Neural progenitor cell (in vitro differentiated cells): ENCODE measurements around the gene C17orf113. TPM values are rescaled to one million over a fixed set of nuclear protein-coding genes. Genes with fewer than 3 reads are reported as not detected.

Source experiments
- DNase-seq: peaks from one replicate; pipeline ENCODE4 v3.0.0-alpha.2; 2016; ENCODE audit warnings: low spot score
- H2AFZ ChIP-seq: fragments of 200-600 bp; sonication (generic); replicated peaks from 2 replicates; pipeline ENCODE4 v1.6.1; 2016; ENCODE audit warnings: antibody characterized with exemption
- H3F3A ChIP-seq: fragments of 200-600 bp; sonication (generic); 2 replicates; pipeline ENCODE4 v1.6.1; 2016; ENCODE audit warnings: antibody characterized with exemption, low read depth
- H3K27ac ChIP-seq: fragments of 200-600 bp; sonication (generic); 2 replicates; pipeline ENCODE4 v1.5.1; 2016; ENCODE audit warnings: mild to moderate bottlenecking
- H3K27me3 ChIP-seq: fragments of 200-600 bp; sonication (generic); 2 replicates; pipeline ENCODE4 v1.6.1; 2016; ENCODE audit warnings: mild to moderate bottlenecking, moderate library complexity
- H3K36me3 ChIP-seq: fragments of 200-600 bp; sonication (generic); 2 replicates; pipeline ENCODE4 v1.5.1; 2016
- H3K4me1 ChIP-seq: fragments of 200-600 bp; sonication (generic); 2 replicates; pipeline ENCODE4 v1.6.1; 2016; ENCODE audit warnings: mixed run types
- H3K4me2 ChIP-seq: fragments of 200-600 bp; sonication (generic); 2 replicates; pipeline ENCODE4 v1.6.1; 2016
- H3K4me3 ChIP-seq: fragments of 200-600 bp; sonication (generic); 2 replicates; pipeline ENCODE4 v1.5.1; 2016
- H3K79me2 ChIP-seq: fragments of 200-600 bp; sonication (generic); 2 replicates; pipeline ENCODE4 v1.6.1; 2016; ENCODE audit warnings: low read depth
- H3K9ac ChIP-seq: fragments of 200-600 bp; sonication (generic); 2 replicates; pipeline ENCODE4 v1.6.1; 2016
- H3K9me3 ChIP-seq: fragments of 200-600 bp; sonication (generic); 2 replicates; pipeline ENCODE4 v1.5.1; 2016; ENCODE audit warnings: low read depth
- H4K20me1 ChIP-seq: fragments of 200-600 bp; sonication (generic); 2 replicates; pipeline ENCODE4 v1.6.1; 2016; ENCODE audit warnings: low read depth
- H3K27ac Mint-ChIP-seq: 3 replicates; pipeline ENCODE4 v1.8.0; 2021; ENCODE audit warnings: mixed read lengths
- H3K27me3 Mint-ChIP-seq: 2 replicates; pipeline ENCODE4 v1.8.0; 2022; ENCODE audit warnings: low read depth, mild to moderate bottlenecking, inconsistent platforms, moderate library complexity, mixed read lengths; ENCODE audit not compliant: insufficient read depth
- H3K36me3 Mint-ChIP-seq: 3 replicates; pipeline ENCODE4 v1.8.0; 2021; ENCODE audit warnings: mixed read lengths
- H3K4me1 Mint-ChIP-seq: 3 replicates; pipeline ENCODE4 v1.8.0; 2021; ENCODE audit warnings: mixed read lengths
- H3K4me3 Mint-ChIP-seq: 3 replicates; pipeline ENCODE4 v1.8.0; 2021; ENCODE audit warnings: mild to moderate bottlenecking, moderate library complexity, mixed read lengths
- H3K9me3 Mint-ChIP-seq: 3 replicates; pipeline ENCODE4 v1.8.0; 2020; ENCODE audit warnings: mixed read lengths
- EZH2 ChIP-seq: fragments of 200-600 bp; sonication (generic); IDR thresholded peaks from 2 replicates; pipeline ENCODE4 v1.6.1; 2017; ENCODE audit warnings: antibody characterized with exemption, mild to moderate bottlenecking, moderate library complexity
- EZH2phosphoT487 ChIP-seq: fragments of 200-600 bp; sonication (generic); IDR thresholded peaks from 2 replicates; pipeline ENCODE4 v1.6.1; 2017; ENCODE audit warnings: antibody characterized with exemption
- total RNA-seq: library from RNA; depleted of rRNA; stranded (reverse); fragments of >200 nt; gene quantifications from 2 replicates; pipeline ENCODE4 v1.2.3, GENCODE V29; 2015; ENCODE audit warnings: low replicate concordance
- TF ChIP-seq, protein P1 (sequence below): fragments of 200-600 bp; sonication (generic); IDR thresholded peaks from 2 replicates; pipeline ENCODE4 v1.5.1; 2017; ENCODE audit warnings: antibody characterized with exemption, mild to moderate bottlenecking

The C17orf113 gene
- total RNA-seq, 1 donor from 2014 or later: 2.2 TPM

DNA sequence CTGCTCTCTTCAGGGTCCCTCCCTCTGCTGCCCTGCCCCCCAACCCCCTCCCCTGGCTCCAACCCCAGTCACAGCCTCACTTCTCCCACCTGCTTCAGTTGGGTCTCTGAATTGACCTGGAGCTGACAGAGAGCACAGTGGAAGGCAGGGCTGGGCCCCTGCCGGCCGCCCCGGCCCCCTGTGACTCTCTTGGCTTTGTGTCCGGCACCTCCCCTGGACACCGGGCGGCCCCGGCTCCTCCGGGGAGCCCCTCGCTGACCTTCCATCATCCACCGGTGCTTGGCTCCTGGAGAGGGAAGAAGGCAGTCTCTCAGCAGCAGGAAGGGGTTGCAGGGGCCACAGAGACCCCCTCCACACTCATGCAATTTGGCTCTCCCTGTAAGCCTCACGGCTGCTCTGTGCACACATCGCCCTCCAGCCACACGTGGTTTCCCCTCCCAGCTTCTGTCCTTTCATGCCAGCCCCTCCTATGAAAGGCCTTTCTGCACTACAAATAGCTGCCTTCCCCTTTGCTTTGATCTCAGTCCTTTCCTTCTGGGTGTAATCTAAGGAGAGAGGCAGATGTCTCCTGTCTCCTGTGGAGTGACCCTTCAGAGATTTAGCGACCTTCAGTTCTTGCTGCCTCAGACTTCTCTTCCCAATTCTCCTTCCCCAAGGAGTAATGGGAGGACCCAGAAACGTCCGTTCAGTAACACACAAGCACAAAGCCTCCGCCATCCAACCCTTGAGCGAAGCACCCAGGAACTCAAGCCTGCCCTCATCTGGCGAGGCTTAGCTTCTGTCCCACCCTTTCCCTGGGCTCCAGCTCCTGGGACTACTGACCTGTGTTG, 22.2 kb downstream of the C17orf113 start:
- H3K4me2 ChIP-seq: peak overlapping the region; percentile 71
- peak overlapping the region; percentile 19 for H3K4me3 ChIP-seq
- peak overlapping the region; percentile 99 for H3K27ac Mint-ChIP-seq
- H3K27me3 Mint-ChIP-seq: peaks cover 11% of the 10 kb centered on the region
- peaks cover 27% of the 10 kb centered on the region for H3K4me1 ChIP-seq
- no peaks in the 10 kb centered on the region for H3K36me3 Mint-ChIP-seq
- H3K9me3 ChIP-seq: no peaks in the 10 kb centered on the region
- peak overlapping the region; percentile 28 for H3K27ac ChIP-seq
- peaks cover 49% of the 10 kb centered on the region for H3F3A ChIP-seq
- peak overlapping the region; percentile 72 for H3K4me3 Mint-ChIP-seq
- no peaks in the 10 kb centered on the region for H4K20me1 ChIP-seq
- H3K36me3 ChIP-seq: no peaks in the 10 kb centered on the region
- peaks cover 57% of the 10 kb centered on the region for H3K4me1 Mint-ChIP-seq
- H3K27me3 ChIP-seq: no peaks in the 10 kb centered on the region
- no peaks in the 10 kb centered on the region for H3K9me3 Mint-ChIP-seq
- no peaks in the 10 kb centered on the region for H3K79me2 ChIP-seq
- peak; percentile 71 for DNase-seq
- H3K9ac ChIP-seq: no peak overlapping the region
- TF ChIP-seq EZH2: no peak
- TF ChIP-seq EZH2phosphoT487: no peak
- TF ChIP-seq, protein P1, sequence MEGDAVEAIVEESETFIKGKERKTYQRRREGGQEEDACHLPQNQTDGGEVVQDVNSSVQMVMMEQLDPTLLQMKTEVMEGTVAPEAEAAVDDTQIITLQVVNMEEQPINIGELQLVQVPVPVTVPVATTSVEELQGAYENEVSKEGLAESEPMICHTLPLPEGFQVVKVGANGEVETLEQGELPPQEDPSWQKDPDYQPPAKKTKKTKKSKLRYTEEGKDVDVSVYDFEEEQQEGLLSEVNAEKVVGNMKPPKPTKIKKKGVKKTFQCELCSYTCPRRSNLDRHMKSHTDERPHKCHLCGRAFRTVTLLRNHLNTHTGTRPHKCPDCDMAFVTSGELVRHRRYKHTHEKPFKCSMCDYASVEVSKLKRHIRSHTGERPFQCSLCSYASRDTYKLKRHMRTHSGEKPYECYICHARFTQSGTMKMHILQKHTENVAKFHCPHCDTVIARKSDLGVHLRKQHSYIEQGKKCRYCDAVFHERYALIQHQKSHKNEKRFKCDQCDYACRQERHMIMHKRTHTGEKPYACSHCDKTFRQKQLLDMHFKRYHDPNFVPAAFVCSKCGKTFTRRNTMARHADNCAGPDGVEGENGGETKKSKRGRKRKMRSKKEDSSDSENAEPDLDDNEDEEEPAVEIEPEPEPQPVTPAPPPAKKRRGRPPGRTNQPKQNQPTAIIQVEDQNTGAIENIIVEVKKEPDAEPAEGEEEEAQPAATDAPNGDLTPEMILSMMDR: peak; percentile 47
- peak overlapping the region; percentile 40 for H2AFZ ChIP-seq

DNA sequence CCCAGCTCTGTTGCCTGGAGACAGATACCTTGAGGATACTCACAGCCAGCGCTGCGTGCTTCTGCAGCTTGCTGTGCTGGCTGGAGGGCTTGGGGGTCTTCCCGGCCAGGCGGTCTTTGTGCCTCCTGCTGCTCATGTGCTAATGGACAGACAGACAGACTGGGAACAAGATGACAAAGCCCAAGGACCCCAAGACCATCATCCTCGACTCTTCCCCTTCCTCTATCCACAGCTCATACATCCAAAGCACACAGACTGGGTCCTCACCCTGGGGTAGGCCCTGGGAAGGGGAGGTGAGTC, 22.9 kb downstream of the C17orf113 start:
- Mint-ChIP-seq H3K4me3 (peak overlapping the region; percentile 70), H3K9me3 (no peaks in the 10 kb centered on the region), H3K4me1 (peaks cover 57% of the 10 kb centered on the region), H3K27me3 (peaks cover 11% of the 10 kb centered on the region), H3K27ac (no peak overlapping the region), H3K36me3 (no peaks in the 10 kb centered on the region)
- H3K9ac ChIP-seq: no peak overlapping the region
- H3K79me2 ChIP-seq: no peaks in the 10 kb centered on the region
- no peak overlapping the region for H2AFZ ChIP-seq
- H3K27me3 ChIP-seq: no peaks in the 10 kb centered on the region
- no peaks in the 10 kb centered on the region for H4K20me1 ChIP-seq
- peaks cover 27% of the 10 kb centered on the region for H3K4me1 ChIP-seq
- H3K4me2 ChIP-seq: peak overlapping the region; percentile 71
- no peak for TF ChIP-seq EZH2phosphoT487
- no peak for TF ChIP-seq EZH2
- peak overlapping the region; percentile 19 for H3K4me3 ChIP-seq
- no peaks in the 10 kb centered on the region for H3K36me3 ChIP-seq
- no peaks in the 10 kb centered on the region for H3K9me3 ChIP-seq
- peaks cover 55% of the 10 kb centered on the region for H3F3A ChIP-seq
- peak overlapping the region; percentile 28 for H3K27ac ChIP-seq
- DNase-seq: no peak

DNA sequence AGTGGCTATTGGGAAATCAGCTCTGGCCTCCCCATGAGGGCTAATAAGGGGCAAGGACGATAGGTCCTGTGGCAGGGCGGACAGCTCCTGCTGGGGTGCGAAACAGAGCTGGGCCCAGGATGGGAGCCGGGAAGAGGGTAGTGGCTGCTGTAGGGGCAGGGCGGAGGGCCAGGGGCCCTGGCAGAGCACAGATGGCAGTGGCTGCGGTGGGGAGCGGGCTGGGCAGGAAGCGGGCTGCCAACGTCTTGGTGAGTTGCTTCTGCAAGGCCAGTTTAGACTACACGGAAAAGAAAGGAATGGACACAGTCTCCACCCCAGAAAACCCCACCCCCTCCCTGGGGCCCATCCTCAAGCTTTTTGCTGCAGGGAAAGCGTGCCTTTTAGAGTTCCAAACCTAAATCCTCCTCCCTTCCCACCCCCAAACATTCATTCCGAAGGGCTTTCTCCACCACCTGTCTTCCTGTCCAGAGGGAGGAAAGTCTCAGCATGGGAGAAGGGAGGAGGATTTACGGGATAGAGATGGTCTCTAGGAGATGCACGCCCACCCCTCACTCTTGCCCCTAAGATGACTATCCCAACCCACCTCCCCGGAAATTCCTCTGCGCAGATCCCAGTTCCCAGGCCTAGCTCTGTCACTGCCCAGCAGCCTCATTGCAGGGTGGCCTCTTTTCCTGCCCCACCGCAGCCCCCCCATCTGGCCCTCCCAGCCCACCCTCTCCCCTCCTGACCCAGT, 23.4 kb downstream of the C17orf113 start:
- Histone ChIP-seq H3K4me3 (peak overlapping the region; percentile 13), H3K79me2 (no peaks in the 10 kb centered on the region), H3K36me3 (no peaks in the 10 kb centered on the region), H3K9me3 (no peaks in the 10 kb centered on the region), H3K27ac (peak overlapping the region; percentile 28), H3K27me3 (no peaks in the 10 kb centered on the region), H3K9ac (no peak overlapping the region), H4K20me1 (no peaks in the 10 kb centered on the region), H3K4me2 (peak overlapping the region; percentile 71), H3K4me1 (peaks cover 27% of the 10 kb centered on the region), H2AFZ (no peak overlapping the region), H3F3A (peaks cover 56% of the 10 kb centered on the region)
- Mint-ChIP-seq H3K9me3 (no peaks in the 10 kb centered on the region), H3K4me1 (peaks cover 57% of the 10 kb centered on the region), H3K36me3 (peaks cover 4% of the 10 kb centered on the region), H3K4me3 (peak overlapping the region; percentile 70), H3K27me3 (peaks cover 7% of the 10 kb centered on the region), H3K27ac (peak overlapping the region; percentile 57)
- peak; percentile 53 for DNase-seq
- TF ChIP-seq, protein P1: no peak
- TF ChIP-seq EZH2 (no peak), EZH2phosphoT487 (no peak)
